ENCODE data around the gene PTK6.
"Not testable (repeated sequence)": the region's sequence is repeated elsewhere in the genome, so short reads cannot be mapped to it uniquely, and the experiment has no call there.

The PTK6 gene

GRCh38 chr20:63536997-63537524 lies at the start of gene PTK6:
PTK6 (minus strand) TSS chr20:63537376; CDS start chr20:63537314, 62 bp downstream.
- no peak for DNase-seq (ENCODE audit: low read depth)

GRCh38 chr20:63586797-63587196 lies 49.6 kb upstream of the PTK6 start:
- no peak for DNase-seq (ENCODE audit: low read depth)

GRCh38 chr20:63585616-63586565 lies 48.7 kb upstream of the PTK6 start:
- no peak for DNase-seq (ENCODE audit: low read depth)

- DNase-seq (ENCODE audit: low read depth), result no peak
These were observed 45.3 kb upstream of the PTK6 start for GRCh38 chr20:63582382-63583063.

- peak; percentile 45 for DNase-seq (ENCODE audit: low read depth)
These were observed 43.8 kb upstream of the PTK6 start for GRCh38 chr20:63580796-63581461.

- DNase-seq (ENCODE audit: low read depth), result no peak
These were observed 42.0 kb upstream of the PTK6 start for GRCh38 chr20:63579017-63579694.

- no peak for DNase-seq (ENCODE audit: low read depth)
These were observed 41.2 kb upstream of the PTK6 start for GRCh38 chr20:63578224-63579016.

GRCh38 chr20:63577317-63577894 lies 40.2 kb upstream of the PTK6 start:
- DNase-seq (ENCODE audit: low read depth), result no peak

- no peak for DNase-seq (ENCODE audit: low read depth)
These were observed 39.1 kb upstream of the PTK6 start for GRCh38 chr20:63576311-63576710.

- DNase-seq (ENCODE audit: low read depth), result no peak
These were observed 37.9 kb upstream of the PTK6 start for GRCh38 chr20:63574829-63575743.

GRCh38 chr20:63574156-63574828 lies 37.1 kb upstream of the PTK6 start, which contains the start of gene HELZ2:
HELZ2 (minus strand) TSS chr20:63574239; CDS start chr20:63572385, 1,854 bp downstream.
- DNase-seq (ENCODE audit: low read depth), result peak; percentile 61

GRCh38 chr20:63573647-63574131 lies 36.5 kb upstream of the PTK6 start:
- no peak for DNase-seq (ENCODE audit: low read depth)

GRCh38 chr20:63572788-63573646 lies 35.8 kb upstream of the PTK6 start:
- DNase-seq (ENCODE audit: low read depth), result no peak

- DNase-seq (ENCODE audit: low read depth), result no peak
These were observed 35.1 kb upstream of the PTK6 start for GRCh38 chr20:63572071-63572787.

- DNase-seq (ENCODE audit: low read depth), result not testable (repeated sequence)
These were observed 33.9 kb upstream of the PTK6 start for GRCh38 chr20:63571087-63571478.

GRCh38 chr20:63570281-63571086 lies 33.3 kb upstream of the PTK6 start:
- DNase-seq (ENCODE audit: low read depth), result no peak
